ENCODE data around the gene FAM229B.

- TF ChIP-seq EZH2phosphoT487 (IDR thresholded peaks at IDR 0.05; ENCODE audit: insufficient read depth, low read depth) = no peak
- TF ChIP-seq EZH2 (IDR thresholded peaks at IDR 0.05; ENCODE audit: insufficient read depth, poor library complexity, severe bottlenecking) = no peak
Measured at GRCh38 chr6:112065426-112065986, 21.9 kb upstream of the FAM229B start.
